T-cell (primary cell): Measurements from ENCODE around the gene B3GNT4. TPM values are rescaled to one million over a fixed set of nuclear protein-coding genes. Genes with fewer than 3 reads are reported as not detected.

ENCODE experiments used
- ATAC-seq, 4 experiments: fragments of 200-7000 bp in 3 of 4; fragments of 150-1000 bp in 1 of 4; cut with Tn5 transposase; replicated peaks in 1 of 4; 1 replicate in 3 of 4; 2 replicates in 1 of 4; pipeline ENCODE4 v1.10.0; 2021; ENCODE audit warnings: moderate library complexity in 3 of 4, mild to moderate bottlenecking in 2 of 4, moderate number of reproducible peaks in 1 of 4
- CTCF ChIA-PET, 2 donors: fragments of 300-600 bp; sonication (Branson Sonifier 250); formaldehyde crosslinking; loops; one replicate each; lab custom pipeline; 2022; ENCODE audit warnings: antibody characterized with exemption in 2 of 2; lab: Charles Lee
- POLR2A ChIA-PET, 2 donors: fragments of 300-600 bp; sonication (Branson Sonifier 250); formaldehyde crosslinking; loops; one replicate each; lab custom pipeline; 2022; ENCODE audit warnings: antibody characterized with exemption in 2 of 2; lab: Charles Lee
- DNase-seq, 35 experiments: peaks; one replicate each; pipeline versions ENCODE4 v3.0.0 to v3.0.0-alpha.2; 2013 to 2023
- H3K27ac ChIP-seq: one replicate; pipeline ENCODE4 v1.5.1; 2013; ENCODE audit warnings: low read length
- H3K27me3 ChIP-seq, 2 experiments: replicated peaks in 1 of 2; 1 replicate in 1 of 2; 2 replicates in 1 of 2; pipeline versions ENCODE4 v1.6.1 to v1.7.0; 2013; ENCODE audit warnings: low read length in 1 of 2, mixed read lengths in 1 of 2; ENCODE audit not compliant: control insufficient read depth in 2 of 2, insufficient read depth in 2 of 2; ENCODE audit errors: extremely low read depth in 1 of 2
- H3K36me3 ChIP-seq, 2 donors: 1 replicate in 1 of 2; 2 replicates in 1 of 2; pipeline versions ENCODE4 v1.6.1 to v1.7.0; 2013; ENCODE audit warnings: low read length in 1 of 2; ENCODE audit not compliant: control insufficient read depth in 2 of 2, insufficient read depth in 1 of 2; ENCODE audit errors: extremely low read depth in 1 of 2
- H3K4me1 ChIP-seq, 2 experiments: 1 replicate in 1 of 2; 2 replicates in 1 of 2; pipeline versions ENCODE4 v1.6.1 to v1.7.0; 2013; ENCODE audit warnings: low read length in 2 of 2, mixed read lengths in 1 of 2; ENCODE audit not compliant: insufficient read depth in 2 of 2, control insufficient read depth in 1 of 2; ENCODE audit errors: extremely low read depth in 1 of 2
- H3K4me3 ChIP-seq, 2 donors: 1 replicate in 1 of 2; 2 replicates in 1 of 2; pipeline versions ENCODE4 v1.5.1 to v1.7.0; 2013; ENCODE audit warnings: mild to moderate bottlenecking in 2 of 2, low read length in 1 of 2, moderate library complexity in 1 of 2; ENCODE audit not compliant: control insufficient read depth in 1 of 2; ENCODE audit errors: extremely low read depth in 1 of 2
- H3K9me3 ChIP-seq: 2 replicates; pipeline ENCODE4 v1.7.0; 2013
- H3K27ac Mint-ChIP-seq, 2 donors: one replicate each; pipeline ENCODE4 v1.8.0; 2020 to 2021; ENCODE audit warnings: mild to moderate bottlenecking in 2 of 2, mixed read lengths in 2 of 2
- H3K27me3 Mint-ChIP-seq, 2 donors: one replicate each; pipeline ENCODE4 v1.8.0; 2021 to 2022; ENCODE audit warnings: mixed read lengths in 2 of 2
- H3K36me3 Mint-ChIP-seq: one replicate; pipeline ENCODE4 v1.8.0; 2021; ENCODE audit warnings: mixed read lengths
- H3K4me1 Mint-ChIP-seq, 3 donors: one replicate each; pipeline ENCODE4 v1.8.0; 2020 to 2022; ENCODE audit warnings: mixed read lengths in 3 of 3, mild to moderate bottlenecking in 1 of 3
- H3K4me3 Mint-ChIP-seq, 3 donors: one replicate each; pipeline ENCODE4 v1.8.0; 2020 to 2022; ENCODE audit warnings: mild to moderate bottlenecking in 3 of 3, mixed read lengths in 3 of 3, moderate library complexity in 3 of 3
- H3K9me3 Mint-ChIP-seq, 3 donors: one replicate each; pipeline ENCODE4 v1.8.0; 2020 to 2022; ENCODE audit warnings: mixed read lengths in 3 of 3
- WGBS: methylation state at CpG from one replicate; pipeline ENCODE4 v1.1.5; 2013; ENCODE audit warnings: missing lambda C conversion rate; ENCODE audit not compliant: insufficient coverage; 5-methylcytosine and 5-hydroxymethylcytosine counted together
- total RNA-seq, 35 experiments: library from RNA in 6 of 35; stranded (reverse) in 6 of 35; fragments of 120-200 nt in 1 of 35; gene quantifications; one replicate each; pipeline versions ENCODE4 v1.2.1 to v1.2.4 and lab custom pipeline; 2013 to 2026

B3GNT4 gene
- total RNA-seq, 5 donors from 2014 or later (not counting 1 experiment from before 2014, with no cell fraction given): 0.35 to 1.4 (median 0.88) TPM; not detected in 1

GRCh38 chr12:122238861-122239260, 35.4 kb downstream of the B3GNT4 start:
- Histone ChIP-seq H3K27ac (no peak overlapping the region), H3K27me3 (no peaks in the 10 kb centered on the region), H3K36me3 (peaks cover 7 to 63% of the 10 kb centered on the region in 2 donors), H3K9me3 (no peaks in the 10 kb centered on the region), H3K4me3 (no peak overlapping the region), H3K4me1 (peaks cover 5 to 12% of the 10 kb centered on the region in 2 experiments)
- no peak for ATAC-seq
- H3K4me3 Mint-ChIP-seq: no peak overlapping the region
- no peaks in the 10 kb centered on the region for H3K27me3 Mint-ChIP-seq
- H3K9me3 Mint-ChIP-seq: no peaks in the 10 kb centered on the region
- H3K4me1 Mint-ChIP-seq: peaks cover 9 to 21% (median 19%) of the 10 kb centered on the region in 3 donors
- no peak for DNase-seq
- POLR2A ChIA-PET: interaction anchor here in 1 of 2 donors (0.7 kb wide), 1 partner anchor 15 kb away, joined by 5 read pairs; no protein-coding TSS in a partner anchor
- CTCF ChIA-PET: interaction anchor here in 1 of 2 donors (0.7 to 1.1 kb wide), 2 partner anchors 28 to 892 kb away, joined by 3 read pairs; no protein-coding TSS in a partner anchor
- WGBS: 100% methylated on average over 1 of the region's 5 CpGs
- H3K27ac Mint-ChIP-seq: no peak overlapping the region
- H3K36me3 Mint-ChIP-seq: peaks cover 49% of the 10 kb centered on the region

DNA sequence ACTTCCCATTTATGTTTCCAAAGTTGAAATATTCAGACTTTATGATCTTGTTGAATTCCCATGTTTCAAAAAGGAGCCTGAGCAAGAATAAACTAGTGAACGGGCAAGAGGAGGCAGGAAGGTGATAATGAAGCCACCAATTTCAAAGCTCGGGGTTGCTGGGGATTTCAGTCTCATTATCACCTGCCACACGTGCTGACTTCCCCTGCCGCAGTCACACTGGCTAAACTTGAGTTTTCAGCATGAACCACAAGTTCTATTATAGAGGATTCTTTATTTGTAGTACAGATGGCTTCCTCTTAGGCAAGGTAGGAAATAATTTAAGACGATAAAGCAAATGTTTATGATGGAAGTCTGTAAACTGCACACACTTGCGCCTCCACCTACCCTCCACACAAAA, 40.5 kb downstream of the B3GNT4 start:
- no peaks in the 10 kb centered on the region for H3K9me3 Mint-ChIP-seq
- no peaks in the 10 kb centered on the region for H3K27me3 ChIP-seq
- ATAC-seq (peak; percentile 21 to 46 (median 40)), DNase-seq (peak in 12 of 35 experiments; percentile 4 to 60 (median 18))
- H3K27ac ChIP-seq: peak overlapping the region; percentile 72
- peaks cover 5 to 26% of the 10 kb centered on the region in 2 experiments for H3K4me1 ChIP-seq
- no peaks in the 10 kb centered on the region for H3K9me3 ChIP-seq
- no peaks in the 10 kb centered on the region for H3K27me3 Mint-ChIP-seq
- peaks cover 7 to 33% of the 10 kb centered on the region in 2 donors for H3K36me3 ChIP-seq
- H3K4me3 ChIP-seq: peak overlapping the region in 1 of 2 donors; percentile 49
- H3K4me1 Mint-ChIP-seq: peaks cover 17 to 41% (median 34%) of the 10 kb centered on the region in 3 donors
- ChIA-PET CTCF (interaction anchor here (0.7 to 2.1 kb wide), 5 partner anchors 8 to 1951 kb away, joined by 3 to 30 read pairs (median 4); partner anchors contain the start of genes RNU4-1 (in 1 of the 2) and VPS33A (in 1 of the 2)), POLR2A (interaction anchor here in 1 of 2 donors (1.7 kb wide), 2 partner anchors 18 to 23 kb away, joined by 13 to 18 read pairs; partner anchors contain the start of gene DIABLO)
- H3K27ac Mint-ChIP-seq: peak overlapping the region; percentile 91 to 93
- H3K4me3 Mint-ChIP-seq: peak overlapping the region; percentile 76 to 85 (median 82)
- 18% methylated on average over 1 of the region's 6 CpGs for WGBS
- peaks cover 38% of the 10 kb centered on the region for H3K36me3 Mint-ChIP-seq

DNA sequence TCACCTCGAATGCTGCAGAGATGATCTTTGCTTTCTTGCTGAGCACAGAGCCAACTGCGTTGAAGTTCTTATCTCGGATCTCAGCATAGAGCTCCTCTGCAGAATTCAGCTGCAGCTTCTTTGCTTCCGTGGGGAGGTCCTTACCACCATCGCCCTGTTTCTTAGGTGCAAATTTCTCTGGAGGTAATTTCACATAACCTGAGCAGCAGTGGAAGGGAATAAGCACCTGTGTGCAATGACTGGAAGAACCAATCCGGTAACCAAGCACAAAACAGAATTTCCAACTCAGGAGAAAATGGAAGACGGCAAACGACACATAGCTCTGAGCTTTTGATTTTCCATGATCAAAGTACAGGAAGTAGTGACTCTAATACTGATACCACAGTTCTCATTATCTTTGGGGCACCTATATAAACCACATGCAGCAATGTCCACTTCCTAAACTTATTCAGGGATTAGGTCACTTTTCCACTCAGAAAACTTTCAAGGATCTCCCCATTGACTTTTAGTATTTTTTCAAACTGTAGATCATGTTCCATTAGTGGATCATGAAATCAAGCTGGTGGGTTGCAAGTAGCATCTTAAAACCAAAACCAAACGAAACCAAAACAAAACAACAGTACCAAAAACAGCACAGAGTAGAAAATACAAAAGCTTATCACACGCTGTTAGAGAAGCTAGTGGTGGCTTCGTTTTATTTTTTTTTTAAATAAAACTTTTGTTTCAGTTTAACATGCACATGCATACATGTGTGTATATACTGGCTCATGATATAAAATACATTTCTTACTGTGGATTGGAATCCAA, 41.3 kb downstream of the B3GNT4 start:
- Mint-ChIP-seq H3K9me3 (no peaks in the 10 kb centered on the region), H3K36me3 (peaks cover 40% of the 10 kb centered on the region), H3K4me3 (peak overlapping the region; percentile 76 to 85 (median 82)), H3K27me3 (no peaks in the 10 kb centered on the region), H3K4me1 (peaks cover 17 to 41% (median 34%) of the 10 kb centered on the region in 3 donors), H3K27ac (peak overlapping the region; percentile 91 to 93)
- Histone ChIP-seq H3K36me3 (peaks cover 7 to 37% of the 10 kb centered on the region in 2 donors), H3K27me3 (no peaks in the 10 kb centered on the region), H3K4me1 (peaks cover 5 to 26% of the 10 kb centered on the region in 2 experiments), H3K4me3 (peak overlapping the region in 1 of 2 donors; percentile 49), H3K9me3 (no peaks in the 10 kb centered on the region), H3K27ac (peak overlapping the region; percentile 72)
- DNase-seq: peak in 16 of 35 experiments; percentile 1 to 60 (median 14)
- WGBS: 37% methylated on average over 4 of the region's 11 CpGs
- POLR2A ChIA-PET: interaction anchor here (0.5 to 1.7 kb wide), 11 partner anchors 11 to 1357 kb away, joined by 3 to 18 read pairs (median 3); partner anchors contain the start of gene DIABLO (in 1 of the 2)
- CTCF ChIA-PET: interaction anchor here (0.5 to 2.1 kb wide), 15 partner anchors 9 to 1952 kb away, joined by 3 to 30 read pairs (median 3); partner anchors contain the start of genes DIABLO (in 1 of the 2), RNU4-1 (in 1 of the 2) and VPS33A (in 1 of the 2)
- peak; percentile 79 to 84 (median 83) for ATAC-seq

GRCh38 chr12:122245553-122245952, 42.0 kb downstream of the B3GNT4 start:
- Histone ChIP-seq H3K4me1 (peaks cover 5 to 26% of the 10 kb centered on the region in 2 experiments), H3K4me3 (no peak overlapping the region), H3K9me3 (no peaks in the 10 kb centered on the region), H3K27ac (peak overlapping the region; percentile 72), H3K36me3 (peaks cover 3 to 39% of the 10 kb centered on the region in 2 donors), H3K27me3 (no peaks in the 10 kb centered on the region)
- DNase-seq (no peak), ATAC-seq (no peak)
- H3K9me3 Mint-ChIP-seq: no peaks in the 10 kb centered on the region
- no peaks in the 10 kb centered on the region for H3K27me3 Mint-ChIP-seq
- ChIA-PET POLR2A (interaction anchor here (0.6 to 1.7 kb wide), 6 partner anchors 20 to 1357 kb away, joined by 3 to 18 read pairs (median 4); partner anchors contain the start of gene DIABLO (in 1 of the 2)), CTCF (interaction anchor here (0.8 to 2.1 kb wide), 6 partner anchors 15 to 34 kb away, joined by 3 to 30 read pairs (median 4); partner anchors contain the start of genes DIABLO (in 1 of the 2) and VPS33A (in 1 of the 2))
- H3K4me1 Mint-ChIP-seq: peaks cover 17 to 38% (median 29%) of the 10 kb centered on the region in 3 donors
- H3K27ac Mint-ChIP-seq: peak overlapping the region; percentile 91 to 93
- H3K36me3 Mint-ChIP-seq: peaks cover 38% of the 10 kb centered on the region
- peak overlapping the region; percentile 76 to 85 (median 82) for H3K4me3 Mint-ChIP-seq
- WGBS: no CpG with 5 or more reads among the region's 1 CpG

- 97% methylated on average over 6 of the region's 6 CpGs for WGBS
- DNase-seq (no peak), ATAC-seq (no peak)
- no peak overlapping the region for H3K27ac ChIP-seq
- H3K4me1 Mint-ChIP-seq: peaks cover 6 to 16% (median 6%) of the 10 kb centered on the region in 3 donors
- peak overlapping the region in 1 of 2 donors; percentile 63 for H3K27ac Mint-ChIP-seq
- POLR2A ChIA-PET: no interaction called here
- peaks cover 0 to 9% of the 10 kb centered on the region in 2 experiments for H3K4me1 ChIP-seq
- H3K9me3 ChIP-seq: no peaks in the 10 kb centered on the region
- peaks cover 33% of the 10 kb centered on the region for H3K36me3 Mint-ChIP-seq
- no peaks in the 10 kb centered on the region for H3K27me3 ChIP-seq
- no peaks in the 10 kb centered on the region for H3K9me3 Mint-ChIP-seq
- peaks cover 9 to 44% of the 10 kb centered on the region in 2 donors for H3K36me3 ChIP-seq
- no peaks in the 10 kb centered on the region for H3K27me3 Mint-ChIP-seq
- CTCF ChIA-PET: no interaction called here
- H3K4me3 ChIP-seq: no peak overlapping the region
- H3K4me3 Mint-ChIP-seq: no peak overlapping the region
Measured at GRCh38 chr12:122250047-122250446, 46.5 kb downstream of the B3GNT4 start.

GRCh38 chr12:122250536-122250935, 47.0 kb downstream of the B3GNT4 start:
- CTCF ChIA-PET: no interaction called here
- Mint-ChIP-seq H3K27ac (no peak overlapping the region), H3K4me1 (peaks cover 6 to 12% (median 6%) of the 10 kb centered on the region in 3 donors), H3K9me3 (no peaks in the 10 kb centered on the region), H3K4me3 (no peak overlapping the region), H3K36me3 (peaks cover 34% of the 10 kb centered on the region), H3K27me3 (no peaks in the 10 kb centered on the region)
- peaks cover 9 to 47% of the 10 kb centered on the region in 2 donors for H3K36me3 ChIP-seq
- no peaks in the 10 kb centered on the region for H3K27me3 ChIP-seq
- H3K4me3 ChIP-seq: no peak overlapping the region
- 97% methylated on average over 4 of the region's 8 CpGs for WGBS
- ATAC-seq: no peak
- no peak overlapping the region for H3K27ac ChIP-seq
- H3K4me1 ChIP-seq: peaks cover 0 to 6% of the 10 kb centered on the region in 2 experiments
- POLR2A ChIA-PET: no interaction called here
- H3K9me3 ChIP-seq: no peaks in the 10 kb centered on the region
- no peak for DNase-seq
